NK-92 (cell line): ENCODE results near the gene ALOX5.
"Not testable (repeated sequence)": the region's sequence is repeated elsewhere in the genome, so short reads cannot be mapped to it uniquely, and the experiment has no call there.

Experiments
- DNase-seq: peaks from one replicate; lab custom pipeline; 2025; ENCODE audit not compliant: unreplicated experiment; lab: John Stamatoyannopoulos, UW

Gene ALOX5

DNA sequence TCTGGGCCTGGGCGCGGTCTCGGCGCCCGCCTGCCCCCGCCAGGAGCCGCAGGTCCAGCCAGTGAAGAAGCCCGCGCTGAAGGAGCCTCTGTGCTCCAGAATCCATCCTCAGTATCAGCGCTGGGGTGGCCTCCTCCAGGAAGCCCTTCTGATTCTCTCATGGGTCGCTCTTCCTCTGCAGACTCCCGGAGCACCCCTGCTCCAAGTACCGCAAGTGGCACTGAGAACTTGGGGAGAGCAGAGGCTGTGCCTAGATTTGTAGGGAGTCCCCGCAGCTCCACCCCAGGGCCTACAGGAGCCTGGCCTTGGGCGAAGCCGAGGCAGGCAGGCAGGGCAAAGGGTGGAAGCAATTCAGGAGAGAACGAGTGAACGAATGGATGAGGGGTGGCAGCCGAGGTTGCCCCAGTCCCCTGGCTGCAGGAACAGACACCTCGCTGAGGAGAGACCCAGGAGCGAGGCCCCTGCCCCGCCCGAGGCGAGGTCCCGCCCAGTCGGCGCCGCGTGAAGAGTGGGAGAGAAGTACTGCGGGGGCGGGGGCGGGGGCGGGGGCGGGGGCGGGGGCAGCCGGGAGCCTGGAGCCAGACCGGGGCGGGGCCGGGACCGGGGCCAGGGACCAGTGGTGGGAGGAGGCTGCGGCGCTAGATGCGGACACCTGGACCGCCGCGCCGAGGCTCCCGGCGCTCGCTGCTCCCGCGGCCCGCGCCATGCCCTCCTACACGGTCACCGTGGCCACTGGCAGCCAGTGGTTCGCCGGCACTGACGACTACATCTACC lies at the start of gene ALOX5:
TSS of gene ALOX5 (plus strand) at position 641 of the 774 bp plus-strand sequence. CDS start at position 705, 64 bp downstream.
- DNase-seq: no peak

- no peak for DNase-seq
Observed at GRCh38 chr10:45325116-45325515, 48.9 kb upstream of the ALOX5 start.

GRCh38 chr10:45326864-45327263 lies 47.2 kb upstream of the ALOX5 start:
- DNase-seq: not testable (repeated sequence)

- not testable (repeated sequence) for DNase-seq
Observed at GRCh38 chr10:45331824-45332223, 42.2 kb upstream of the ALOX5 start.

- no peak for DNase-seq
Observed at GRCh38 chr10:45339894-45340293, 34.1 kb upstream of the ALOX5 start.

DNA sequence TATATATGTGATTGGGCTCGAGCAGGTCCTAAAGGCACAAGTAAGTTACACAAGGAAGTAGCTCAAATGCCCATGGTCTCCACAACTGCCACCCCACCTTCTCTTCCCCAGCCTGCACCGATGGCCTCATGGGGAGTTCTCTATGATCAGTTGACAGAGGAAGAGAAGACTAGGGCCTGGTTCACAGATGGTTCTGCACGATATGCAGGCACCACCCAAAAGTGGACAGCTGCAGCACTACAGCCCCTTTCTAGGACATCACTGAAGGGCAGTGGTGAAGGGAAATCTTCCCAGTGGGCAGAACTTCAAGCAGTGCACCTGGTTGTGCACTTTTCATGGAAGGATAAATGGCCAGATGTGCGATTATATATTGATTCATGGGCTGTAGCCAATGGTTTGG lies 33.6 kb upstream of the ALOX5 start:
- not testable (repeated sequence) for DNase-seq

DNA sequence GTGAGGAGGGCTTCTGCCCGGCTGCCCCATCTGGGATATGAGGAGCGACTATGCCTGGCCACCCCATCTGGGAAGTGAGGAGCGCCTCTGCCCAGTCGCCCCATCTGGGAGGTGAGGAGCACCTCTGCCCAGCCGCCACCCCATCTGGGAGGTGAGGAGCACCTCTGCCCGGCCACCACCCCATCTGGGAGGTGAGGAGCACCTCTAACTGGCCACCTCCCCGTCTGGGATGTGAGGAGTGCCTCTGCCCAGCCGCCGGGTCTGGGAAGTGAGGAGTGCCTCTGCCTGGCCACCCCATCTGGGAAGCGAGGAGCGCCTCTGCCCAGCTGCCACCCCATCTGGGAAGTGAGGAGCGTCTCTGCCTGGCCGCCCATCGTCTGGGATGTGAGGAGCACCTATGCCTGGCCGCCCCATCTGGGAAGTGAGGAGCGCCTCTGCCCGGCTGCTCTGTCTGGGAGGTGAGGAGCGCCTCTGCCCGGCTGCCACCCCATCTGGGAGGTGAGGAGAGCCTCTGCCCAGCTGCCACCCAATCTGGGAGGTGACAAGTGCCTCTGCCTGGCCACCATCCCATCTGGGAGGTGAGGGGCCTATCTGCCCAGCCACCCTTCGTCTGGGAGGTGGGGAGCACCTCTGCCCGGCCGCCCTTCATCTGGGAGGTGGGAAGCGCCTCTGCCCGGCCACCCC lies 27.2 kb upstream of the ALOX5 start:
- not testable (repeated sequence) for DNase-seq

DNA sequence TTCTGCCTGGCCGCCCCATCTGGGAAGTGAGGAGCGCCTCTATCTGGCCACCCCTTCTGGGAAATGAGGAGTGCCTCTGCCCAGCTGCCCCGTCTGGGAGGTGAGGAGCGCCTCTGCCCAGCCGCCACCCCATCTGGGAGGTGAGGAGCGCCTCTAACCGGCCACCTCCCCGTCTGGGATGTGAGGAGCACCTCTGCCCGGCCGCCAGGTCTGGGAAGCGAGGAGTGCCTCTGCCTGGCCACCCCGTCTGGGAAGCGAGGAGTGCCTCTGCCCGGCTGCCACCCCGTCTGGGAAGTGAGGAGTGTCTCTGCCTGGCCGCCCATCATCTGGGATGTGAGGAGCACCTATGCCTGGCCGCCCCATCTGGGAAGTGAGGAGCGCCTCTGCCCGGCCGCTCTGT lies 26.6 kb upstream of the ALOX5 start:
- not testable (repeated sequence) for DNase-seq

DNA sequence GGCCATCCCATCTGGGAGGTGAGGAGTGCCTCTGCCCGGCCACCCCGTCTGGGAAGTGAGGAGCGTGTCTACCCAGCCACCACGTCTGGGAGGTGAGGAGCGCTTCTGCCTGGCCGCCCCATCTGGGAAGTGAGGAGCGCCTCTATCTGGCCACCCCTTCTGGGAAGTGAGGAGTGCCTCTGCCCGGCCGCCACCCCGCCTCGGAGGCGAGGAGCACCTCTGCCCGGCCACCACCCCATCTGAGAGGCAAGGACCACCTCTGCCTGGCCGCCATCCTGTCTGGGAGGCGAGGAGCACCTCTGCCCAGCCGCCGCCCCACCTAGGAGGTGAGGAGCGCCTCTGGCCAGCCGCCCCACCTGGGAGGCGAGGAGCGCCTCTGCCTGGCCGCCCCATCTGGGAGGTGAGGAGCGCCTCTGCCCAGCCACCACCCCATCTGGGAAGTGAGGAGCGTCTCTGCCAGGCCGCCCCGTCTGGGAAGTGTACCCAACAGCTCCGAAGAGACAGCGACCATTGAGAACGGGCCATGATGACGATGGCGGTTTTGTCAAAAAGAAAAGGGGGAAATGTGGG lies 25.7 kb upstream of the ALOX5 start:
- not testable (repeated sequence) for DNase-seq

DNA sequence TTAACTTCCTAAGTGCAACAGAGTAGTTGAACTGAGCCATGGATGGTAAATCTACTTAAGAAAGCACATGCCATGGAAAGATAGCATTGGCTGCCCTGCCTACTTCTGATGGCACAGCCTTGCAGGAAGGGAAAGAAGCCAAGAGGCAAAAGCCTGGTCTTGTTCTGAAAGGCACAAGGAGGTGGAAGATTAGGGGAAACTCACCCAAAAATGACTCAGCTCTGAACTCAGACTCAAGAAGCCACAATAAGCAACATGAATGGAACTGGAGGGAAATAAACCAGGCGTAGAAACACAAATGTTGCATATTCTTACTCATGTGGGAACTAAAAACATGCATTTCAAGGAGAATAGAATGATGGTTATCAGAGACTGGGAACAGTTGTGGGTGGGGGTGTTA lies 20.8 kb upstream of the ALOX5 start:
- no peak for DNase-seq

DNA sequence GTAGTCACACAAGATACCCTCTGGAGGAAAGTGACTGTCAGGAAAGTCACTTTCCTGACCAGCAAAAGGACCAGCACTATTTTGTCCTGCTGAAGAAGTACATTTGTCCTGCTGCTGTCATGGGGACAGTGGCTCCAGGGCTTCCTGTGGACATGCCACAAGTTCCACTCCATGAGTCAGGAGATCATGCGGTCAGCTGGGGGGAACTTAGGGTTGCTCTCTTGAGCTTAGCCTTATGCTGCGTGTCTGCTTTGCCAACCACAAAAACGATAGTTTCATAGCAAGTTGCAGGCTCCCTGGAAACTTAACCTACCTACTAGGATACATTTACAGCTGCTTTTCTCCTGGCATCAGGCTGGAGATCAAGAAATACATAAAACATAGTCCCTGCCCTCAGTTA lies 19.8 kb upstream of the ALOX5 start:
- no peak for DNase-seq

DNA sequence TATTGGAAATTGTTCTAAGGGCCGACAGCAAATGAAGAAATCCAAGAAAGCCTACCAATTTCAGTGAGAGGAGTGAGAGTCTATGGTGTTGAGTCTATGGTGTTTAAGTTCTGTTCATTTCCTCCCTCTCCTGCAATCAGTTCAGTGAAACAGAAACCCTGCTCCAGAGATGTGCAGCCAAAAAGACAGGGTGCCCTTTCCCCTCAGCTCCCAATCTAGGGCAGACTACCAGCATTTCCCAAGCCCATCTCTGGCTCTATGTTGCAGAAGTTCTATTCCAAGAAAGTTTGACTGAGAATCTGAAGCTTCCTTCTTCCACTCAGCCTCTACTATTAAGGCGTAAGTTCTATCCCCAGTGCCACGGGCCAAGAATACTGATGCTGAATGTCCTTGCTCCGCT lies 18.5 kb upstream of the ALOX5 start:
- DNase-seq: no peak

- DNase-seq: not testable (repeated sequence)
Observed at GRCh38 chr10:45358961-45359360, 15.1 kb upstream of the ALOX5 start.

- DNase-seq: not testable (repeated sequence)
Observed at GRCh38 chr10:45361983-45362799, 11.8 kb upstream of the ALOX5 start.

GRCh38 chr10:45367643-45368042 lies 6.4 kb upstream of the ALOX5 start:
- not testable (repeated sequence) for DNase-seq

- no peak for DNase-seq
Observed at GRCh38 chr10:45368181-45368580, 5.8 kb upstream of the ALOX5 start.

DNA sequence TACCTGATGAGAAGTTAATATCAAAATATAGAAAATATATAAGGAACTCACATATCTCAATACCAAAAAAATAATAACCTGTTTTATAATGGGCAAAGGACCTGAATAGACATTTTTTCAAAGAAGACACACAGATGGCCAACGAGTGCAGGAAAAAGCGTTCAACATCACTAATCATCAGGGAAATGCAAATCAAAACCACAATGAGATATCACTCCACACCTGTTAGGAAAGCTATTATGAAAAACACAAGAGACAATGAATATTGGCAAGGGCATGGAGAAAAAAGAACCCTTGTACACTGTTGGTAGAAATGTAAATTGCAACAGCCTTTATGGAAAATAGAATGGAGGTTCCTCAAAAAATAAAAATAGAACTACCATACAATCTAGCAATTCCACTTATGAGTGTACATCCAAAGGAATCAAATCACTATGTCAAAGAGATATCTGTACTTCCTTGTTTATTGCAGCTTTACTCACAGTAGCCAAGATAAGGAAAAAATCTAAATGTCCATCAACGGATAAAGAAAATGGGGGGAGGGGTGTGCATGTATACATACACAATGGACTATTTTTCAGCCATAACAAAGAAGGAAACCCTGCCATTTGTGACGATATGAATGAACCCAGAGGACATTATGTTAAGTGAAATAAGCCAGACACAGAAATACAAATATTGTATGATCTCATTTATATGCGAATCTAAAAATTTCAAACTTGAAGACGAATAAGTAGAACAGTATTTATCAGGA lies 3.6 kb upstream of the ALOX5 start:
- no peak for DNase-seq

- no peak for DNase-seq
Observed at GRCh38 chr10:45371560-45371959, 2.5 kb upstream of the ALOX5 start.

DNA sequence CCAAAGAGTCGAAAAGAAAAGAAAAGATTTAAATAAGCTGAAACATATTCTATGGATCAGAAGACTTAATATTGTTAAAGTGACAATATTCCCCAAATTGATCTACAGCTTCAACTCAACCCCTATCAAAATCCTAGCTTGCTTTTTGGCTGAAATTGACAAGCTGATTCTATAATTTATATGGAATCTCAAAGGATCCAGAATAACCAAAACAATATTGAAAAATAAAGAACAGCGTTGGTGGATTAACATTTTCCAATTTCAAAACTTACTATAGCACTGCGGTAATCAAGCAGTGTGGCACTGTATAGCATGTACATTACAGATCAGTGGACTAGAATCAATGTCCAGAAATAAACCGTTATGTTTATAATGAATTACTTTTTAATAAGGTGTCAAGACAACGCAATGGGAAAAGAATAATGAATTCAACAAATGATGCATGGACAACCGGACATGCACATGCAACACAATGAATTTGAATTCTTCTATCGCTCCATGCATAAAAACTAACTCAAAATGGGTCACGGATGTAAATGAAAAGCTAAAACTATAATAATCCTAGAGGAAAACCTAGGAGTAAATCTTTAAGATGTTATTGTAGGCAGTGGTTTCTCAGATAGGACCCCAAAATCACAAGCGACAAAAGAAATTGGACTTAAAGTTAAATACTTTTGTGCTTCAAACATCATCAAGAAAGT lies 1.6 kb upstream of the ALOX5 start:
- DNase-seq: no peak

DNA sequence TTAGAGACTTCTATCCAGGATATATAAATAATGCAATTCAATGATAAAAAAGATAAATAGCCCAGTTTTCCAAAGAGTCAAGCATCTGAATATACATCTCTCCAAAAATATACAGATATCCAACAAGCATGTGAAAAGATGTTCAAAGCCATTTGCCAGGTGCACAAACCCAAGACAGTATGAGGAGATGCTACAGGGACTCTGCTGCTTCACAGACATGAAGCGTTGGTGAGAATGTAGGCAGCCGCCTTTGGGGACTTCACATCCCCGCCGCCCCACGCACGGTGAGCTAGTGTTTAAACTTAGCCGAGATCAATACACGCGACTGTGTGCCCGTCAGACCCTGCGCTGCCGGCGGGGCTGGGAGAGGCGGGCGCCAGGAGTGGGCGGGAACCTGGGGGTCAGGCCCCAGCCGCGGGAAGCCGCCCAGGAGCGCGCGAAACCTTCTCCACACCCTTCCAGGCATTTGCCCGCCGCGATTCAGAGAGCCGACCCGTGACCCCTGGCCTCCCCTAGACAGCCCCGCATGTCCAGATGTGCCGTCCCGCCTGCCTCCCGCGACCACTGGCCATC lies 927 bp upstream of the ALOX5 start:
- no peak for DNase-seq
